Uterus (tissue), 4 donors: Measurements from ENCODE around the gene FHIT. TPM values are rescaled to one million over a fixed set of nuclear protein-coding genes. Genes with fewer than 3 reads are reported as not detected.

Source experiments
- DNase-seq, 2 donors: peaks; one replicate each; pipeline ENCODE4 v3.0.0-alpha.2; 2019 to 2020
- H3K27ac ChIP-seq, 2 donors: fragments of 200-600 bp; sonication (generic); 1 replicate in 1 of 2; 2 replicates in 1 of 2; pipeline ENCODE4 v1.5.1; 2016 to 2018
- H3K27me3 ChIP-seq, 2 donors: fragments of 200-600 bp; sonication (generic); one replicate each; pipeline ENCODE4 v1.5.1; 2018 to 2019; ENCODE audit warnings: control low read depth in 1 of 2
- H3K36me3 ChIP-seq, 2 donors: fragments of 200-600 bp; sonication (generic); one replicate each; pipeline ENCODE4 v1.5.1; 2019; ENCODE audit warnings: control low read depth in 1 of 2
- H3K4me1 ChIP-seq, 2 donors: fragments of 200-600 bp; sonication (generic); one replicate each; pipeline ENCODE4 v1.5.1; 2018 to 2019; ENCODE audit warnings: control low read depth in 1 of 2
- H3K4me3 ChIP-seq, 2 donors: fragments of 200-600 bp; sonication (generic); 1 replicate in 1 of 2; 2 replicates in 1 of 2; pipeline ENCODE4 v1.5.1; 2018 to 2019; ENCODE audit warnings: mild to moderate bottlenecking in 1 of 2
- H3K9me3 ChIP-seq, 2 donors: fragments of 200-600 bp; sonication (generic); one replicate each; pipeline ENCODE4 v1.5.1; 2019; ENCODE audit warnings: control low read depth in 1 of 2
- CTCF ChIP-seq, 4 experiments: fragments of 200-600 bp in 2 of 4; fragments of 450-650 bp in 2 of 4; sonication (generic) in 2 of 4; IDR thresholded peaks; one replicate each; pipeline ENCODE4 v1.5.1; 2016 to 2019; ENCODE audit warnings: antibody characterized with exemption in 4 of 4, mild to moderate bottlenecking in 2 of 4, moderate library complexity in 1 of 4
- POLR2A ChIP-seq, 2 donors: fragments of 450-650 bp; IDR thresholded peaks; one replicate each; pipeline ENCODE4 v1.6.1; 2016; ENCODE audit warnings: antibody characterized with exemption in 2 of 2, mild to moderate bottlenecking in 1 of 2, moderate library complexity in 1 of 2
- intact Hi-C: fragments of 100-400 bp; cut with DNase I; formaldehyde crosslinking; loops from one replicate; pipeline ENCODE4 v1.15.1; 2023; ENCODE audit warnings: low total_unique reads
- total RNA-seq, 4 donors: library from RNA; depleted of rRNA in 3 of 4; stranded (reverse); fragments of >200 nt in 3 of 4; gene quantifications; one replicate each; pipeline versions ENCODE4 v1.1.0 to v1.2.4, GENCODE V29; 2014 to 2023
- donor health status: DM: yes; HTN: yes; CAD: no.

FHIT gene
- total RNA-seq, 4 donors from 2014 or later: 1.3 to 15.2 (median 7.3) TPM

- Histone ChIP-seq H3K36me3 (no peaks in the 10 kb centered on the region), H3K9me3 (no peaks in the 10 kb centered on the region), H3K27ac (no peak overlapping the region), H3K4me3 (no peak overlapping the region), H3K27me3 (no peaks in the 10 kb centered on the region), H3K4me1 (no peaks in the 10 kb centered on the region)
- intact Hi-C loops: no loop called here
- no peak for DNase-seq
- TF ChIP-seq POLR2A (IDR thresholded peaks at IDR 0.05) (no peak), CTCF (IDR thresholded peaks at IDR 0.05) (no peak)
These were observed 315.5 kb downstream of the FHIT start for GRCh38 chr3:60935709-60936108.

- DNase-seq: no peak
These were observed 317.4 kb downstream of the FHIT start for GRCh38 chr3:60933824-60934223.

GRCh38 chr3:60932643-60933042 is 318.6 kb downstream of the FHIT start:
- DNase-seq: no peak
- Histone ChIP-seq H3K27ac (no peak overlapping the region), H3K4me3 (no peak overlapping the region), H3K4me1 (no peaks in the 10 kb centered on the region), H3K9me3 (no peaks in the 10 kb centered on the region), H3K27me3 (no peaks in the 10 kb centered on the region), H3K36me3 (no peaks in the 10 kb centered on the region)
- TF ChIP-seq POLR2A (IDR thresholded peaks at IDR 0.05) (no peak), CTCF (IDR thresholded peaks at IDR 0.05) (no peak)
- intact Hi-C loops: no loop called here

More at GRCh38 chr3:60933824-60934223, 317.4 kb downstream of the FHIT start:
- TF ChIP-seq POLR2A (IDR thresholded peaks at IDR 0.05) (no peak), CTCF (IDR thresholded peaks at IDR 0.05) (no peak)
- Histone ChIP-seq H3K4me3 (no peak overlapping the region), H3K27ac (no peak overlapping the region), H3K36me3 (no peaks in the 10 kb centered on the region), H3K9me3 (no peaks in the 10 kb centered on the region), H3K27me3 (no peaks in the 10 kb centered on the region), H3K4me1 (no peaks in the 10 kb centered on the region)
- intact Hi-C loops: no loop called here

GRCh38 chr3:60932170-60932569 is 319.1 kb downstream of the FHIT start:
- Histone ChIP-seq H3K4me1 (no peaks in the 10 kb centered on the region), H3K36me3 (no peaks in the 10 kb centered on the region), H3K9me3 (no peaks in the 10 kb centered on the region), H3K27me3 (no peaks in the 10 kb centered on the region), H3K4me3 (no peak overlapping the region), H3K27ac (no peak overlapping the region)
- intact Hi-C loops: no loop called here
- no peak for DNase-seq
- no peak for TF ChIP-seq POLR2A (IDR thresholded peaks at IDR 0.05)

- H3K4me3 ChIP-seq: no peak overlapping the region
- H3K36me3 ChIP-seq: no peaks in the 10 kb centered on the region
- TF ChIP-seq CTCF (IDR thresholded peaks at IDR 0.05): no peak
- TF ChIP-seq POLR2A (IDR thresholded peaks at IDR 0.05): no peak
- no peak for DNase-seq
- H3K27ac ChIP-seq: no peak overlapping the region
- intact Hi-C loops: no loop called here
- H3K4me1 ChIP-seq: no peaks in the 10 kb centered on the region
- H3K27me3 ChIP-seq: no peaks in the 10 kb centered on the region
- H3K9me3 ChIP-seq: no peaks in the 10 kb centered on the region
These were observed 319.8 kb downstream of the FHIT start for GRCh38 chr3:60931452-60931851.

GRCh38 chr3:60920519-60920918 is 330.7 kb downstream of the FHIT start:
- H3K9me3 ChIP-seq: no peaks in the 10 kb centered on the region
- H3K4me3 ChIP-seq: no peak overlapping the region
- no peak overlapping the region for H3K27ac ChIP-seq
- no peaks in the 10 kb centered on the region for H3K36me3 ChIP-seq
- no peaks in the 10 kb centered on the region for H3K27me3 ChIP-seq
- no peak for TF ChIP-seq POLR2A (IDR thresholded peaks at IDR 0.05)
- no peak for TF ChIP-seq CTCF (IDR thresholded peaks at IDR 0.05)
- intact Hi-C loops: no loop called here
- DNase-seq: no peak
- H3K4me1 ChIP-seq: no peaks in the 10 kb centered on the region
